Muscle layer of duodenum (tissue), 2 donors: ENCODE results near the gene SPEF1.

Experiments
- H3K27ac ChIP-seq: one replicate; pipeline ENCODE4 v1.7.0; 2013; ENCODE audit warnings: mild to moderate bottlenecking, low read length
- H3K27me3 ChIP-seq: one replicate; pipeline ENCODE4 v1.7.0; 2013; ENCODE audit warnings: low read depth, mild to moderate bottlenecking, control low read depth, low read length
- H3K36me3 ChIP-seq, 2 donors: one replicate each; pipeline ENCODE4 v1.7.0; 2013; ENCODE audit warnings: low read length in 2 of 2, control low read depth in 1 of 2, mild to moderate bottlenecking in 1 of 2; ENCODE audit not compliant: insufficient read depth in 2 of 2, control insufficient read depth in 1 of 2
- H3K4me1 ChIP-seq, 2 donors: one replicate each; pipeline ENCODE4 v1.7.0; 2013; ENCODE audit warnings: low read length in 2 of 2, mild to moderate bottlenecking in 2 of 2, control low read depth in 1 of 2, moderate library complexity in 1 of 2; ENCODE audit not compliant: insufficient read depth in 2 of 2, control insufficient read depth in 1 of 2
- H3K4me3 ChIP-seq, 2 donors: one replicate each; pipeline ENCODE4 v1.7.0; 2013; ENCODE audit warnings: low read length in 2 of 2, low read depth in 1 of 2, mild to moderate bottlenecking in 1 of 2
- H3K9me3 ChIP-seq, 2 donors: one replicate each; pipeline ENCODE4 v1.7.0; 2013; ENCODE audit warnings: low read length in 2 of 2, control low read depth in 1 of 2, mild to moderate bottlenecking in 1 of 2; ENCODE audit not compliant: control insufficient read depth in 1 of 2
- donor health status: healthy.

The SPEF1 gene

GRCh38 chr20:3818155-3819151 lies 37.2 kb upstream of the SPEF1 start:
- H3K27ac ChIP-seq = peak overlapping the region; percentile 1

GRCh38 chr20:3815703-3816315 lies 34.6 kb upstream of the SPEF1 start:
- Histone ChIP-seq H3K4me1 (peaks cover 6 to 36% of the 10 kb centered on the region in 2 donors), H3K4me3 (no peak overlapping the region), H3K36me3 (peaks cover 0 to 5% of the 10 kb centered on the region in 2 donors), H3K9me3 (no peaks in the 10 kb centered on the region), H3K27ac (no peak overlapping the region), H3K27me3 (no peaks in the 10 kb centered on the region)

More at GRCh38 chr20:3818155-3819151, 37.2 kb upstream of the SPEF1 start:
- H3K36me3 ChIP-seq = peaks cover 8 to 21% of the 10 kb centered on the region in 2 donors
- H3K9me3 ChIP-seq = no peaks in the 10 kb centered on the region
- no peaks in the 10 kb centered on the region for H3K27me3 ChIP-seq
- H3K4me3 ChIP-seq = no peak overlapping the region
- H3K4me1 ChIP-seq = peaks cover 5 to 31% of the 10 kb centered on the region in 2 donors

GRCh38 chr20:3814928-3815495 lies 33.8 kb upstream of the SPEF1 start:
- Histone ChIP-seq H3K27ac (no peak overlapping the region), H3K9me3 (no peaks in the 10 kb centered on the region), H3K27me3 (no peaks in the 10 kb centered on the region), H3K36me3 (no peaks in the 10 kb centered on the region), H3K4me1 (peaks cover 6 to 39% of the 10 kb centered on the region in 2 donors), H3K4me3 (no peak overlapping the region)

- Histone ChIP-seq H3K4me3 (no peak overlapping the region), H3K4me1 (peaks cover 6 to 29% of the 10 kb centered on the region in 2 donors), H3K36me3 (no peaks in the 10 kb centered on the region), H3K27me3 (no peaks in the 10 kb centered on the region), H3K27ac (no peak overlapping the region), H3K9me3 (no peaks in the 10 kb centered on the region)
Measured at GRCh38 chr20:3813848-3814581, 32.8 kb upstream of the SPEF1 start.

- Histone ChIP-seq H3K27me3 (no peaks in the 10 kb centered on the region), H3K36me3 (no peaks in the 10 kb centered on the region), H3K9me3 (no peaks in the 10 kb centered on the region), H3K4me1 (peaks cover 6 to 25% of the 10 kb centered on the region in 2 donors), H3K4me3 (no peak overlapping the region), H3K27ac (peak overlapping the region; percentile 27)
Measured at GRCh38 chr20:3812975-3813847, 32.0 kb upstream of the SPEF1 start.

- H3K27me3 ChIP-seq = no peaks in the 10 kb centered on the region
- no peaks in the 10 kb centered on the region for H3K9me3 ChIP-seq
- peak overlapping the region in 1 of 2 donors; percentile 46 for H3K4me3 ChIP-seq
- no peaks in the 10 kb centered on the region for H3K36me3 ChIP-seq
- H3K27ac ChIP-seq = peak overlapping the region; percentile 73
- H3K4me1 ChIP-seq = peaks cover 13 to 31% of the 10 kb centered on the region in 2 donors
Measured at GRCh38 chr20:3812259-3812681, 31.0 kb upstream of the SPEF1 start.

GRCh38 chr20:3811467-3812258 lies 30.4 kb upstream of the SPEF1 start:
- Histone ChIP-seq H3K4me1 (peaks cover 19 to 37% of the 10 kb centered on the region in 2 donors), H3K27me3 (no peaks in the 10 kb centered on the region), H3K9me3 (no peaks in the 10 kb centered on the region), H3K4me3 (peak overlapping the region; percentile 46 to 63), H3K27ac (peak overlapping the region; percentile 97), H3K36me3 (no peaks in the 10 kb centered on the region)

- Histone ChIP-seq H3K4me3 (peak overlapping the region; percentile 31 to 38), H3K27ac (peak overlapping the region; percentile 96), H3K9me3 (no peaks in the 10 kb centered on the region), H3K4me1 (peaks cover 26 to 50% of the 10 kb centered on the region in 2 donors), H3K36me3 (peaks cover 9 to 17% of the 10 kb centered on the region in 2 donors), H3K27me3 (no peaks in the 10 kb centered on the region)
Measured at GRCh38 chr20:3808544-3808943, 27.3 kb upstream of the SPEF1 start.

- H3K4me3 ChIP-seq = no peak overlapping the region
- peaks cover 20 to 38% of the 10 kb centered on the region in 2 donors for H3K4me1 ChIP-seq
- no peaks in the 10 kb centered on the region for H3K27me3 ChIP-seq
- H3K27ac ChIP-seq = no peak overlapping the region
- peaks cover 34 to 44% of the 10 kb centered on the region in 2 donors for H3K36me3 ChIP-seq
- H3K9me3 ChIP-seq = no peaks in the 10 kb centered on the region
Measured at GRCh38 chr20:3804781-3805180, 23.5 kb upstream of the SPEF1 start.
